ENCODE measurements around the gene KRTAP5-1. TPM values are rescaled to one million over a fixed set of nuclear protein-coding genes. Genes with fewer than 3 reads are reported as not detected.
A peak's percentile ranks its signal among the peaks of the same experiment; 100 is the strongest.

The KRTAP5-1 gene
- polyA plus RNA-seq, 5 donors: not detected

DNA sequence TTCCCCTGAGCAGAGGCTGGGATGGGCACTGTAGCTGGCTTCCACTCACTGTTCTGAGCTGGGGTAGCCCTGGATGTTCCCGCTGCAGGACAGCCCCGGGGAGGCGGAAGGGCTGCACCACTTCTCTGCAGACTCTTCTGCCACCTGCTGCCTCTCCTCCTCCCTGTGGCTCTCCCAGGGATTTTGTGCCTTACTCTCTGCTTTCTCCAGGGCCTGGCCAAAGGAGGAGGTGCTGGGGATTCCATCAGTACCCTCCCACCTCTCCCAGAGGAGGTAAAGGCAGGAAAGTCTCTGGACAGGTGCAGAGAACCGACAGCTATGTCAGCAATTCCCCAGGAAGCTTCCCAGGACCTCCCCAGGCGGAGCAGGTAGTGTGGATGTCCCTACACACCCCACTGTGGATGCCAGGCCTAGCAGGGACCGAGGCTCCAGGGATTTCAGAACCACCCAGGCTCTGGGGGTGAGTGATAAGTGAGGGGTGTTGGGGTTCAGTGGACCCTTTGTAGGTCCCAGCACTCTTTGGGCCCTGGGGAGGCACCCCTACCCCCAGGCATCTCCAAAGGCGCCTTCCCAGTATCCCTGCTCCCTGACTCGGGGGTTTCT is 24.3 kb downstream of the KRTAP5-1 start:
- DNase-seq: no peak

DNA sequence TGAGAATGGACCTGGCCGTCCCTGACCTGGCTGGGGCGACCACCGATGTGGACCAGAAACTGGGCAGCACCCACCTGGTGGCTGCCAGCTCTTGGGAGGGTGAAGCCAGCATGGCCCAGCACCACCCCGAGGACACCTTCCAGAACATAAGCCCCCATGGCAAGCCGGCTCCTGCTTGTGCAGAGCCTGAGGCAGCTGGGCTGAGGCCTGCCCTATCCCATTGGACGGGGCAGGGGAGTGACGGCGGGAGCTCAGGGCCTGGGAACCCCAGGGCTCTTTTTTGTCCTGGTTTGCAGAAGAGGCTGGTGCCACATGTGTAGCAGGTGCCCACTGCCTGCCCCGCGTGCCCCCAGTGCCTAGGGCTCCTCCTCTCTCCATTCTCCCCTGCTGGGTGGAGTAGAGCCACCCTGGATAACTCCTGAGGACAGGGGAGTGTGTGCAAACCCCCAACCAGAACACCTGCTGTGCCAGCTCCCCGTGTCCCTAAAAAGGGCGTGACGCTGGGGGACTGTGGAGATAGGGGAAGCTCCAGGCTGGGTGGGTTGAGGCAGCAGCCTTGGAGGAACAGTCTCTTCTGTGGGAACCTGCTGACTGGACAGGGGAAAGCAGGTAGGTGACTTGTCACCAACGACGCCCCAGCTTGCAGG is 25.0 kb downstream of the KRTAP5-1 start:
- no peak for DNase-seq

DNA sequence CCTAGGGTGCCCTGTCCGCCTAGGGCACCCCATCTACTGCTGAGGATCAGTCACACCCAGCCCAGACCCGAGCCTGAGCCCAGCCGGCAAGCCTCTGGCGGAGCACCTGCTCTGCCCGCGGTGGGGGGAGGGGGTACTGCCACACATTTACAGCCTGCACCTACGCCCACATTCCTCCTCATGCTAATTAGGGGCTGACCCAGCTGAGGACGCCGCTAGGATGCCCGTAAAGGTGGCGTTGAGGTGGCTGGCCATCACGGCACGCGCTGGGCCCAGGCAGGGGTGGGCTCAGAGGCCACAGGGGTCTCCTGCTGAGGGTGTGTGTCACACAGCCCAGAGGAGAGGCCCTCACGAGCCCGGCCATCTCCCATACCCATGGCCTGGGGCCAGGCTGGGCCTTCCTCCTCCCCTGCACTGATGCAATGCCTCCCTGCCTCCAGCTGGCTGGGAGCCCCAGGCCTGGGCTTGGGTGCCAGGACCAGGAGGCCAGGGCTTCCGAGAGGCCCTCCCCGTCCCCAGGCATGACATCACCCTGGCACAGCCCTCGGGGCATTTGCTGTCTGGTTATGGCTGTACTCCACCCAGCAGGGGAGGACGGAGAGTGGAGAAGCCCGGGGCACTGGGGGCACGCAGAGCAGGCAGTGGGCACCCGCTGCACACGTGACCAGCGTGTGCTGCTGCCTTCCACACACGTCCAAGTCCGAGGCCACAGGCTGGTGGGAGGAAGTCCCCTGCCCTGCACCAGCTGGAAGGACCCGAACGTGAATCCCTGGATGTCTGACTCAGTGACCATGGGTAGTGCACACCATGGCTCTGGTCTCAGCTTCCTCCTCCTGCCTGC is 25.8 kb downstream of the KRTAP5-1 start:
- no peak for DNase-seq

DNA sequence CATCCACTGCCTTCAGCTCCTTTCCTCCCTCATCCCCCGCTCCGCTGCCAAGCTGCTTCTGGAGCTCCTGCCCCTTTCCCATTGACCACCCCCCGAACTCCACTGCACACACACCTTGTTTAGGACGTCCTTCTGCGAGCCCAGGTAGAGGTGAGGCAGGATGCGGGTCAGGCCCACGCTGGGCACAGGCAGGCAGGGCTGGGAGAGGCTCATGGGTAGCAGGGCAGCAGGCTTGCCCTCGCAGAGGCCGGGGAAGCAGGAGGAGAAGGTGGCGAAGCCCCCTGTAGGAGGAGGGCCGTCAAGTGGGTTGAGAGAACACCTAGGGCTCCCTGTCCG is 26.3 kb downstream of the KRTAP5-1 start:
- DNase-seq: no peak

DNA sequence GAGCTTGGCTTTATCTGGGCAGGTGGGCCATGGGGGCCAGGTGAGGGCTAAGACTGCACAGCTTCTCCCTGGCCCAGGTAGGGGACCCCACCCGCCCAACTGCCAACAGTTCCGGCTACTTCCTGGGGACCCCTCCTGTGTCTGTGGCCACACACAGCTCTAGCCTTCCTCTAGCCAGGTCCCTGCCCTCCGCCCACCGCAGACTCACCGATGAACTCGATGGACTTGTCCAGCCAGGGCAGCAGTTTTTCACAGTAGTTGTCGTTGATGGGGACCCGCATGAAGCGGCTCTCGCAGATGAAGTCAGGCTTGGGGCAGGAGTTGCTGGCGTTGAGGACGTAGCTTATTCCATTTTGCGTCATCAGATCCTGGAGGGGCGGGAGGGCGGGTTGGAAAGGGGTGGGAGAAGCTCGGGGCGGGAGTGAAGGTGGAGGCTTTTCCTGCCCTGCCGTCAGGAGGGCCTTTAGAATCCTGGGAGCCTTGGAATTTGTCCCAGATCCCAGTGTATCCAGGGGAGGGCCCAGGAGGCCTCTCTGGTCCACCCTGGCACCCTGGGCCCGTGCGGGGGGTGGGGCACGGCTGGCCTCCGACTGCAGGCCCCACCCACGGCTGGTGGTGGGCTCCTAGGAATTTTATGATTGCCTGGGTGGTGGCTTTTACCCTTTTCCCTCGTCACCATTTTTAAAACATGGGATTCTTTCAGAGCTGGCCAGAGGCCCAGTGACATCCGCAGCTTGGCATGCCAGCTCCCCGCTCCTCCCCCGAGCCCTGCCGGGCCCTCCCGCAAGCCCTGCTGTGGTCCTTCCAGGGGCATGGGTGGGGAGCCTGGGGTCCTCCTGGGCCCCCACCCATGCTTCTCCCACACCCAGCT is 26.9 kb downstream of the KRTAP5-1 start:
- no peak for DNase-seq

DNA sequence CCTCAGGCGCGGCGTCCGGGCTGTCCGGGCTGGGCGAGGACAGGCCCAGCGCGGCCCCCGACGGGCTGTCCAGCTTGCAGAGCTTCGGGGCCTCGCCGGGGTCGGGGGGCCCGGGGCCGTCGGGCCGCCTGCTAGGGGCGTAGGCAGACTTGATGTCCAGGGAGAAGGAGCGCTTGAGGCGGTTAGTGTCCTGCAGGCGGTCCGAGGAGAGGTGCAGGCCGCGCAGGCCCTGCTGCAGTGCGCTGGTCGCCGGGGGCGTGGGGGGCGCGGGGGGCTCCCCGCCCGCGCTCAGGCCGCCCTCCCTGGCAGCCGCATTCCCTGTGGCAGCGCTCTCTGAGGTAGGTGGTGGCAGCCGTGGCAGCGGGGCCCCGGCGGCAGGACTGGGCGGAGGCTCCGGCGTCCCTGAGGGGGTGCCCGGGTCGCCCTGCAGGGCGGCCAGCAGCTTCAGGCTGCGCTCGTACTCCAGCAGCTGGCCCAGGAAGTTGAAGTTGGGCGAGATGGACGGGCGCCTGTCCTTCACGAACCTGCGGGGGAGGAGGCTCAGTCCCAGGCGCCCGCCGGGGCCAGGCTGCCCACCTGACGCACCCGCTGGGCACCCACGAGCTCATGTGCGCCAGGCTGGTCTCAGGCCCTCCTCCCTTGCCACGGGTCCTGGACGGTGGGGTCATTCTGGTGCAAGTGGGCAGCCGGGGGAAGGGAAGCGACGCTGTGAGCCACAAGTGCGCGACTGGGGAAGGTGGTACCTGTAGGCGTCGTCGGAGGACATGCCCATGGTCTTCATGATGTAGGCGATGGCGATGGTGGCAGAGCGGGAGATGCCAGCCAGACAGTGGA is 27.8 kb downstream of the KRTAP5-1 start:
- no peak for DNase-seq

DNA sequence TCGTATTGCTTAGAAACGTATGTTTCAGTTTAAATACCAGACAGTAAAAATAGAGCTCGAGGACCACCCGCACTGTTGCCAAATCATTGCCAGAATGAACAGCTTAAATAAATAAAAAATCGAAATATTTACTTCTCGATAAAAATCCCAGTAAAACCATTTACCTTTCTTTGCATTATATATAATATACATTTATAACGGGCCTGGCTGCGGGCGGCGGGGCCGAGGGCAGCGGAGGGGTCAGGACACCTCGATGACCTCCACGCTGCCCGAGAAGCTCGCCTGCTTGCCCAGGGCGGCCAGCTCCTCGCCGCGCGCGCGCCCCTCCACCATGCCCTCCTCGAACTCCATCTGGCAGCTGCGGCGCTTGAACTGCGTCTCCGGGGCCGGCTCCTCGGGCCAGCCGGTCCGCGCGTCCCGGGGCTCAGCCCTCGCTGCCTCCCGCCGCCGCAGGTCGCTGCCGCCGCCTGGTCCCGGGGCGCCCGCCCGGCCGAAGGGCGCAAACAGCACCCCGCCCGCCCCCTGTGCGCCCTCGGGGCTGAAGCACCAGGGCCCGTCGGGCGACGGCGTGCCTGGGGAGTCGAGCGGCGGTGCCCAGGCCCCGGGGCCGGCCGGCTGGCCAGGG is 28.7 kb downstream of the KRTAP5-1 start:
- DNase-seq: no peak

DNA sequence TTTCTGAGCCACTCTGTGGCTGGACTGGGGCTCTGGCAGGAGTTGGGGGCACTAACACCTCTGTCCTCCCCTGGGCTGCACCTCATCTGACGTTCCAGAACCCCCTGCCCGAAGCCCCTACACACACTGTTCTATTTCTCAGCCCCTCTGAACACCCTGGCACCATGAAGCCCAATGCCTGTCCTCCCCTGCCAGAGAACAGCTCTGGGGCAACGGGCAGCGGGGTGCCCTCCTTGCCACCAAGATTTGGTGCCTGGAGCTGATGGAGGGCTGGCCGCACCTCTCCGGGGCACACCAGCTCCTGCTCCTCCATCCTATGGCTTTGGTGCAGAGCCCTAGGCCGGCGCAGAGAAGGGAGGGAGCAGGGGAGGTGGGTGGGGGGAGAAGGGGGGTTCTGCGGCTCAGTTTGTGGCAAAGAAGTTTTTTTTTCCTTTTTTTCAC is 29.4 kb downstream of the KRTAP5-1 start:
- no peak for DNase-seq

DNA sequence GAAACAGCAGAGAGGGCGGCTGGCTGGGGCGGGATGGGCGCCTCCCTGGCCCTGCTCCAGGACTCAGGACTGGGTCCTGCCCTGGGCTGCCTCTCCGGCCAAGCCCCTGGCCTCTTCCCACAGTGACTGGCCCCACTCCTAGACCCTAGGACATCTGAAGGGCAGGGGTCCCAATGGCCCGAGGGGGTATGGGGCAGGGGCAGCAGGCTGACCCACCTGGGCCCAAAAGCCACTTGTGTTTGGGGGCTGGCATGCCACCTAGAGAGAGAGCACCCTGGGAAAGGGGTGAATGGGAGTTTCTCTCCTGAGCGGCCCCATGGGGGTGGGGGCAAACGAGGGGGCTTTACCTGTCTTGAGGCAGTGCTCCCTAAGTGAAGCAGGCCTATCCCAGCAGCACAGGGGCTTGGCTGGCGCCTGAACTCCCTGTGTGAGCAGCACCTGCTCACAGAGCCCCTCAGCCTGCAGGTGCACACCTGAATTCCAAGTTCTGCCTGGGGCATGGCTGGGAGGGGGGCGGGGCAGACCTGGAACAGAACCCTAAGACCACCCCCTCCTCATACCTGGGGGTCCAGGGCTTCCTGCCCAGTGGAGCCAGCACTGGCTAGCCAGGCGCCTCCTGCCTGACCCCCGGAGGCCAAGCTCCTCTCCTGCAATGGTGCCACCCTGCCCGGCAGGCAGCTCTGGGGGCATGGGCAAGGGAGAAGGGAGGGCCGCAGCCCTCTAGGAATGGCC is 29.9 kb downstream of the KRTAP5-1 start:
- no peak for DNase-seq

DNA sequence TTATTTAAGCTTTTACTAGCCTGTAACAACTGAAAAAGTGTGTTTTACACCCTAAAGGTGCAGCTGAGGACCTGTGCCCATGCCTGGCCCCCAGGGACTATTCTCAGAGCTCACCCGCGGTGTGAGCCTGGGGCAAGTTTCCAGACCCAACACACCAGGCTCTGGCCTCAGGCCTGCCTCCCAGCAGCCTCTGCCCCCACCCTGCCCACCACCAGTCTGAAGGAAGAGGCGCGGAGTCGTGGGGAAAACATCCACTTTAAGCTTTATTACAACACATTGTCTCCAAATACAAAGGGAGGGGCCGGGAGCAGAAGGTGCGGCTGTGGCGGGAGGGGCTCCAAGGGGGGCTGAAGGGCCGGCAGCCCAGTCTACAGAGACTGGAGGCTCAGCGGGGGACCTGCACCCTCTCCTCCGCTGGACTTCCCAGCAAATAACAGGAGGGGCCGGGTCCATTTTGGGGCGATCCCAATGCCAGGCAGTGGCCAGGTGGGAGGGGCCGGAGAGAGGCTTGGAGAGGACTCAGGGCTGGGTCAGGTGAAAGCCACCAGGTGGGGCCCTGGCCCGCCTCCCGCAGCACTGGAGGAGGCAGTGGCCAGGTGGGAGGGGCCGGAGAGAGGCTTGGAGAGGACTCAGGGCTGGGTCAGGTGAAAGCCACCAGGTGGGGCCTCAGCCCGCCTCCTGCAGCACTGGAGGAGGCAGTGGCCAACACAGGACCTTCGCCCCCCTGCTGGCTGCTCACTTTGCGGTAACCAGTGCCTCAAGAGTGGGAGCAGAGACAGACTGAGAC is 31.1 kb downstream of the KRTAP5-1 start:
- no peak for DNase-seq

DNA sequence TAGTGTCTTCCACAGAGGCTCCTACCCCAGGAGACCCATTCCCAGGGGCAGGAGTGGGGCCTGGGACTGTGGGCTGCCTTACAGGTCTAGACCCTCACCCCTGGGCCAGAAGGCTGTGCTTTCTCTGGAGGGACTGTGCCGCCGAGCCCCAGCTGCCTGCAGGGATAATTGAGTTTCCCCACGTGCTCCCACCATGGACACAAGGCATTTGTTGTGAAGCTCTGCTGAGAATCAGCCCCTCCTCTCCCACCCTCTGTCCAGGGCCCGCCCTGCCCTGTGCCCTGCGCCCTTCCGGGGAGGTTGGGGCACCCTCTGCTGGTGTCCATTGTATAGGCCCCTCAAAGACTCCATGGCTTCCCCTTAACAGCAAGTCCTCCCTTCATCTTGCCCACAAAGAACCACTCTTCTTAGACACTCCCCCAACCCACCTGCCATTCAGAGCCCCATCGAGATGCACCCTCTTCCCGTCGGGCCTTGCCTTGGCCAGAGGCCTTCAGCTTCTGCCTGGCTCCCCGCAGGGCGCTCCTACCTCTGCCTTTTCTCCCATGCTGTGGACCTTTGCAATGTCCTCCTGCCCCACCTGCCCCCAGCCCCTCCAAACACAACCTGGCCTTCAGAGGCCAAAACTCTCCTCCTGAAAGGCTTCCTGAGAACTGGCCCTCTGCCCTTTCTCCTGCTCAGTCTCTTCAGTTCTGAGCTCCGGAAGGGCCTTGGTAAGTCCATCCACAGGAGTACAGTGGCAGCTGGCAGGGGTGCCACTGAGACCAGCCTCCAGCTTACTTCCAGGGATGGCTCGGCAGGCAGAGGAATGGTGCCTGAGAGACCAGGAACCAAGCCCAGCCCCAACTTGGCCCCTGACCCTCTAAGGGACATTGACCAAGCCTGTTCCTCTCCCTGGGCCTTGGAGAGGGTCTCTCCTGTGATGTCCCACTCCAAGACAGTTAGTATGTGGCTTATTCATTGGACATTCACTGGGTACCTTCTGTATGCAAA is 35.4 kb downstream of the KRTAP5-1 start:
- no peak for DNase-seq

DNA sequence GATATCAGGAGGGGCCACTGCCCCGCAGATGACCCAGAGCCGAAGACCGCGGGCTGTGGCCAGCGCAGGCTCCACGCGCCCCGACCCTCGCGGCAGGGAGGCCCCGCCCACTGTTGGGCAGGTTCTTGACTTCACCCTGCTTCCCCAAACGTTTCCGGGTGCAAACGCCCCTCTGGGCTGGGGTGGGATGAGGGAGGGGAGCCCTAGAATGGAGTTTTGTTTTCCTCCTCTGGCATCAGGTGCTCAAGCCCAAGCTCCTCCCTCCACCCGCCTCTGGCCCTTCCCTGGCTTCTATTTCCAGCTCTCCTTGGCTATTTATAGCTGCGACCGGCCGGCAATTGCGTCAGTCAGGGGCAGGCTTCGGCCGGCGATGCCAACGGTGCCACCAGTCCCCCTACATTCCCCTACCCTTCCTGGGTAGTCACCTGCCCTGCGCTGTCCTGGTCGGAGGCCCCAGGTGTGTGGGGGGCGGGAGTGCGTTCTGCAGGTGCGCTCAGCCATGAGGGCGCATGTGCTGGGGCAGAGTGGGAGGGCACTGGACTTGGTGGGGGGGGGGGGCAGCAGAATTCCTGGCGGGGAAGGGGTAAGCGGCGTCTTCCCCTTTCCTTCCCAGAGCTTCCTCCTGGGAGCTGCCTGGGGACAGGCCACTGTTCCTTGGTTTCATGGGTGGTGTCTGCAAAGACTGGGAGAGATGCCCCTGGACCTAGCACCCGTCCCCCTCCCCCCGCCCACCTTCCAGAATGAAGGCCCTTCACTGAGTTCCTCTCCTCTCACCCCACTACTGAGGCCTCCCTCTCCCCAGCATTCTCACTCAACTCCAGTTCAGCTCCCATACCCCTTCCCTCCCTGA is 36.6 kb downstream of the KRTAP5-1 start:
- peak; percentile 74 to 75 for DNase-seq

DNA sequence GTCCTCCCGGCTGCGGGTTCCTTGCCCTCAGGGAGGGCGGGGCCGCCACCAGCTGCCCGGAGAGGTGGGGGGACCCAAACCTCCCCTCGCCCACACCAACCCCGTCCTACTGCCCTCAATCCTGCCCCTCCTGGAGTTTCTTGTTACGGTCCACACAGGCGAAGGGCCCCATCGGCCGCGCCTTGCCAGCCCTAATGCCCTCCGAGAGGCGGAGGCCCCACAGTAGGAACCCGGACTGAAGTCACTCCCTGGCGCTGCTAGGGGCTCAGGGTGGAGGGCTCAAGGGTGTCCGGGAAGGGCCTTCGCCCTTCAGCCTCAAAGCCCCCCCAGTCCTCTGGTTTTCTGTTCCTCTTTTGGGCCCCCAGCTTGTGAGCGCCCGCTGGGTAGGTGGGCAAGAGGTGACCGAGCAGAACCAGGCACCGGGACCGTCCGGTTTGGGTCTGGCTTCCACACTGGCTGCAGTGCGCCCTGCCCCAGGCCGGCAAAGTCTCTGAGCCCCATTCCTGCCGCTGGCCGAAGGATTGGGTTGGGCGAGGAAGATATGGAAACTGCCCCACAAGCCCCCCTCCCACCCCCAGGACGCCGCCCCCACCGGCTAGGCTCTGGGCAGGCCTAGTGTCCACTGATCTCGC is 37.5 kb downstream of the KRTAP5-1 start:
- no peak for DNase-seq

DNA sequence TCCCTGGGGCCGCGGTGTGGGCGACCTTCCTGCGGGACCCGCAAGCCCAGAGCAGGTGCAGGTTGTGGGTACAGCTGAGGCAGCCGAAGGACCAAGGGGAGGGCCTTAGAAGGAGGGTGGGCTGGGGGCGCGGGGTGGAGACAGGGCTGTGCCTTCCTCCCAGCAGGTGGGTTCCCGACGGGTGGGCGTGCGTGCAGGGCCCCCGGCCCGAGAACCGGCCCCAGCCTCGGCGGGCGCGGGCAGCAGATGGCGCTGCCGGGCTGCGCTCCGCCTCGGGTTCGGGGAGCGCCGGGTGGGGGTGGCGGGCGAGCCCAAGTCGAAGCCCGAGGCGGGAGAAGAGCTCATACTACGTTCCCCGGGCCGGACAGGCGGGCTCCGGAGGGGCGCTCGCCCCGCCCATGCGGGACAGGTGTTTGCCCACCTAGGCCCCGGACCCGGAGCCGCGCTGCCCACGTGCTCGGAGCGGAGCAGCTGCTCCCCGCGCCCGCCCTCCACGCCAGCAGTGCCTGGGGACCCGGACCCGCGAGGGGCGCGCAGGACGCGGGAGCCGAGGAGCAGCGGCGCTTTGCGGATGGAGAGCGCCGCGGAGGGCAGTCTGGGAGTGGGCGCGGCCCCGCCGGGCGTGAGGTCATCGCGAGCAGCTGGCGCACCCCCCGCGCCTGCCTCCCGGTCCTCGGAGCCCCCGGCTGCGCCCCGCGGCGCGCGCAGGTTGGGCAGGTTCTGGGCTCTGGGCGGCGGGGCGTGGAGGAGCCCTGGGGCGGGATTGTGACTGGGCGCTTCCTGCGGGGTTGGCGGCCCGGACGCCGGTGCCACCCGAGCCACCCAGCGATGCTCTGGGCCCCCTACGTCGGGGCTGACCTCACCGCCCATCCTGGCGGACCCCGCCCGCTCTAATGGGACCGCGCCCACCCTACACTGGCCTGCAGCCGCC is 38.3 kb downstream of the KRTAP5-1 start:
- peak in 1 of 2 donors; percentile 36 for DNase-seq

DNA sequence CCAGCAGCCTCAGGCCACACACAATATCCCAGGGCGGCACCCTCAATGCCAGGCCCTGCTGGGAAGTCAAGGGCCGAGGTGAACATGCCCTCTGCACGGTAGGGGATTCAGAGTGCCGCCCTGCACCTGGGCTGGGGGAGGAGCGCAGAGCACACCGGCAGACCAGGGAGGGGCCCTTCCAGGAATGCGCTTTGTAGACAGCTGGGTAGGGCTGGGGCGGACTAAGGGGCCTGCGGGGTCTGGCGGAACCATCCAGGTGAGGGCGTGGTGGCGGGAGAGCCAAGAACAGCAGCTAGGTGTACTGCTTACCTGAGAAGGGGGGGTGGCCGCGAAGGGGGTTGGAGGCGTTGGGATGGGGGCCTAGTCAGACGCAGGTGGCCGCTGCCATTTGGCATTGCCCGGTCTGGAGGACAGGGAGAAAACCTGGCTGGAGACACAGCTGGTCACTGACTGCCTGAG is 39.0 kb downstream of the KRTAP5-1 start:
- DNase-seq: no peak

Measured in right lung (tissue), 5 donors.